SK-N-SH (cell line): ENCODE measurements around the gene NOTO. TPM values are rescaled to one million over a fixed set of nuclear protein-coding genes. Genes with fewer than 3 reads are reported as not detected.

Experiments used
- CTCF ChIA-PET: fragments of 300-600, 350-600 bp; formaldehyde crosslinking; extraction: SDS; loops from one replicate; lab custom pipeline; 2021; lab: Yijun Ruan, JAX
- POLR2A ChIA-PET: fragments of 350-600 bp; sonication (Branson Sonifier 250); formaldehyde crosslinking; extraction: SDS; loops from one replicate; lab custom pipeline; 2020; ENCODE audit warnings: antibody characterized with exemption, inconsistent platforms; lab: Yijun Ruan, JAX
- DNase-seq: peaks from one replicate; pipeline ENCODE4 v3.0.0; 2012
- H2AFZ ChIP-seq: fragments of 200-600 bp; sonication (generic); 2 replicates; pipeline ENCODE4 v1.8.1; 2016; ENCODE audit warnings: antibody characterized with exemption, mild to moderate bottlenecking, low read depth
- H3F3A ChIP-seq: fragments of 200-600 bp; sonication (generic); replicated peaks from 2 replicates; pipeline ENCODE3; 2016; ENCODE audit warnings: antibody characterized with exemption, mild to moderate bottlenecking; ENCODE audit not compliant: insufficient read depth
- H3K27ac ChIP-seq, 2 experiments: fragments of 200-500 bp in 1 of 2; fragments of 200-600 bp in 1 of 2; sonication (Bioruptor generic) in 1 of 2; sonication (generic), shearing (Covaris generic) in 1 of 2; 2 replicates each; pipeline versions ENCODE4 v1.5.1 to v1.6.1; 2014 to 2016; ENCODE audit warnings: low read depth in 2 of 2, inconsistent platforms in 1 of 2, low read length in 1 of 2, mild to moderate bottlenecking in 1 of 2, mixed read lengths in 1 of 2
- H3K27me3 ChIP-seq: fragments of 200-600 bp; sonication (generic), shearing (Covaris generic); 2 replicates; pipeline ENCODE4 v1.6.1; 2016; ENCODE audit warnings: mixed run types; ENCODE audit not compliant: insufficient read depth
- H3K36me3 ChIP-seq, 2 experiments: fragments of 200-500 bp in 1 of 2; fragments of 200-600 bp in 1 of 2; sonication (Bioruptor generic) in 1 of 2; sonication (generic) in 1 of 2; replicated peaks in 1 of 2; 2 replicates each; pipeline versions ENCODE3 to v1.5.1; 2014 to 2016; ENCODE audit warnings: low read length in 1 of 2, mild to moderate bottlenecking in 1 of 2; ENCODE audit not compliant: insufficient read depth in 2 of 2, control insufficient read depth in 1 of 2
- H3K4me1 ChIP-seq, 2 experiments: fragments of 200-500 bp in 1 of 2; fragments of 200-600 bp in 1 of 2; sonication (Bioruptor generic) in 1 of 2; sonication (generic), shearing (Covaris generic) in 1 of 2; 2 replicates each; pipeline versions ENCODE4 v1.5.1 to v1.6.1; 2014 to 2016; ENCODE audit warnings: low read depth in 1 of 2, low read length in 1 of 2, mixed run types in 1 of 2; ENCODE audit not compliant: insufficient read depth in 2 of 2, control insufficient read depth in 1 of 2
- H3K4me2 ChIP-seq: fragments of 200-600 bp; sonication (generic), shearing (Covaris generic); 2 replicates; pipeline ENCODE4 v1.6.1; 2017; ENCODE audit warnings: mixed run types
- H3K4me3 ChIP-seq, 2 experiments: fragments of 200-500 bp in 1 of 2; fragments of 200-600 bp in 1 of 2; sonication (Bioruptor generic) in 1 of 2; sonication (generic), shearing (Covaris generic) in 1 of 2; 2 replicates each; pipeline versions ENCODE4 v1.5.1 to v1.8.1; 2014 to 2016; ENCODE audit warnings: low read depth in 2 of 2, inconsistent platforms in 1 of 2, low read length in 1 of 2, mild to moderate bottlenecking in 1 of 2, mixed read lengths in 1 of 2, moderate library complexity in 1 of 2
- H3K79me2 ChIP-seq: fragments of 200-600 bp; sonication (generic); 2 replicates; pipeline ENCODE4 v1.8.1; 2017; ENCODE audit warnings: mild to moderate bottlenecking; ENCODE audit not compliant: insufficient read depth
- H3K9ac ChIP-seq: fragments of 200-600 bp; sonication (generic); 2 replicates; pipeline ENCODE4 v1.6.1; 2017; ENCODE audit warnings: mixed run types
- H3K9me2 ChIP-seq: fragments of 200-600 bp; sonication (generic); 2 replicates; pipeline ENCODE4 v1.6.1; 2017; ENCODE audit warnings: mixed run types
- H3K9me3 ChIP-seq: fragments of 200-600 bp; sonication (generic); 2 replicates; pipeline ENCODE4 v1.6.1; 2017; ENCODE audit warnings: mixed run types, mild to moderate bottlenecking, moderate library complexity
- H4K20me1 ChIP-seq: fragments of 200-600 bp; sonication (generic); 2 replicates; pipeline ENCODE4 v1.6.1; 2017; ENCODE audit warnings: mild to moderate bottlenecking, mixed run types; ENCODE audit not compliant: insufficient read depth
- ELF1 ChIP-seq: IDR thresholded peaks from 2 replicates; pipeline ENCODE4 v1.4.0; 2012
- EZH2phosphoT487 ChIP-seq: fragments of 200-600 bp; sonication (generic); IDR thresholded peaks from 2 replicates; pipeline ENCODE4 v1.6.1; 2017; ENCODE audit warnings: low read depth, mixed run types, mild to moderate bottlenecking, antibody characterized with exemption, moderate library complexity, borderline replicate concordance
- FOSL2 ChIP-seq: IDR thresholded peaks from 2 replicates; pipeline ENCODE4 v1.4.0; 2012; ENCODE audit warnings: low read depth, mild to moderate bottlenecking, moderate library complexity, borderline replicate concordance
- FOXJ3 ChIP-seq: sonication (generic); formaldehyde crosslinking; IDR thresholded peaks from 2 replicates; pipeline ENCODE4 v1.5.1; 2020; ENCODE audit warnings: mild to moderate bottlenecking, missing genetic modification reagents
- FOXM1 ChIP-seq: IDR thresholded peaks from 2 replicates; pipeline ENCODE4 v1.4.0; 2012; ENCODE audit warnings: low read depth, mild to moderate bottlenecking
- GABPA ChIP-seq: IDR thresholded peaks from 2 replicates; pipeline ENCODE4 v1.4.0; 2012; ENCODE audit warnings: low read depth, mild to moderate bottlenecking
- GATA2 ChIP-seq: sonication (generic); formaldehyde crosslinking; IDR thresholded peaks from 2 replicates; pipeline ENCODE4 v1.5.0; 2020; ENCODE audit warnings: mild to moderate bottlenecking, missing genetic modification reagents
- JUND ChIP-seq: IDR thresholded peaks from 2 replicates; pipeline ENCODE4 v1.4.0; 2012
- NFIC ChIP-seq: IDR thresholded peaks from 2 replicates; pipeline ENCODE4 v1.4.0; 2012; ENCODE audit warnings: borderline replicate concordance
- POLR2AphosphoS5 ChIP-seq: IDR thresholded peaks from 2 replicates; pipeline ENCODE4 v1.6.1; 2012; ENCODE audit warnings: low read depth, low read length
- RAD21 ChIP-seq: IDR thresholded peaks from 2 replicates; pipeline ENCODE4 v1.6.1; 2012; ENCODE audit warnings: mild to moderate bottlenecking, low read length
- RCOR1 ChIP-seq: fragments of 150-350 bp; IDR thresholded peaks from 2 replicates; pipeline ENCODE4 v1.6.1; 2017; ENCODE audit warnings: antibody characterized with exemption, low read length
- RXRA ChIP-seq: IDR thresholded peaks from 2 replicates; pipeline ENCODE4 v1.4.0; 2012; ENCODE audit warnings: low read depth, mild to moderate bottlenecking, borderline replicate concordance
- TAF1 ChIP-seq: IDR thresholded peaks from 2 replicates; pipeline ENCODE4 v1.6.1; 2012; ENCODE audit warnings: low read depth, mild to moderate bottlenecking, low read length, moderate library complexity, borderline replicate concordance
- TCF12 ChIP-seq: IDR thresholded peaks from 2 replicates; pipeline ENCODE4 v1.4.0; 2012
- TEAD4 ChIP-seq: IDR thresholded peaks from 2 replicates; pipeline ENCODE4 v1.4.0; 2012; ENCODE audit warnings: mild to moderate bottlenecking, borderline replicate concordance; ENCODE audit not compliant: insufficient read depth
- YY1 ChIP-seq: IDR thresholded peaks from 2 replicates; pipeline ENCODE4 v1.4.0; 2012; ENCODE audit warnings: low read depth, mild to moderate bottlenecking
- WGBS: methylation state at CpG from one replicate; pipeline ENCODE4 v1.1.6; 2017; ENCODE audit warnings: low lambda C conversion rate; 5-methylcytosine and 5-hydroxymethylcytosine counted together
- polyA plus RNA-seq, 3 experiments: library from polyadenylated mRNA; depleted of rRNA; stranded (reverse); fragments of >200 nt; gene quantifications; 2 replicates each; pipeline ENCODE4 v1.2.3, GENCODE V29; 2012
- TF ChIP-seq, protein P1 (sequence below): IDR thresholded peaks from 2 replicates; pipeline ENCODE4 v1.6.1; 2012; ENCODE audit warnings: mild to moderate bottlenecking, low read depth, low read length, moderate library complexity
- TF ChIP-seq, protein P2 (sequence below): IDR thresholded peaks from 2 replicates; pipeline ENCODE4 v1.4.0; 2012; ENCODE audit warnings: low read depth, borderline replicate concordance
- TF ChIP-seq, protein P3 (sequence below): IDR thresholded peaks from 2 replicates; pipeline ENCODE4; 2012
- TF ChIP-seq, protein P4 (sequence below): fragments of 150-350 bp; IDR thresholded peaks from 2 replicates; pipeline ENCODE4 v1.6.1; 2017; ENCODE audit warnings: antibody characterized with exemption, low read length, low read depth, borderline replicate concordance
- TF ChIP-seq, protein P5 (sequence below): fragments of 150-350 bp; IDR thresholded peaks from 2 replicates; pipeline ENCODE4 v1.6.1; 2016; ENCODE audit warnings: mild to moderate bottlenecking, low read depth, low read length
- TF ChIP-seq, protein P6 (sequence below): IDR thresholded peaks from 2 replicates; pipeline ENCODE4 v1.4.0; 2012; ENCODE audit warnings: low read depth

Gene NOTO
- polyA plus RNA-seq, 1 of the 3 experiments (the other 2 are of a cell fraction) = not detected

DNA sequence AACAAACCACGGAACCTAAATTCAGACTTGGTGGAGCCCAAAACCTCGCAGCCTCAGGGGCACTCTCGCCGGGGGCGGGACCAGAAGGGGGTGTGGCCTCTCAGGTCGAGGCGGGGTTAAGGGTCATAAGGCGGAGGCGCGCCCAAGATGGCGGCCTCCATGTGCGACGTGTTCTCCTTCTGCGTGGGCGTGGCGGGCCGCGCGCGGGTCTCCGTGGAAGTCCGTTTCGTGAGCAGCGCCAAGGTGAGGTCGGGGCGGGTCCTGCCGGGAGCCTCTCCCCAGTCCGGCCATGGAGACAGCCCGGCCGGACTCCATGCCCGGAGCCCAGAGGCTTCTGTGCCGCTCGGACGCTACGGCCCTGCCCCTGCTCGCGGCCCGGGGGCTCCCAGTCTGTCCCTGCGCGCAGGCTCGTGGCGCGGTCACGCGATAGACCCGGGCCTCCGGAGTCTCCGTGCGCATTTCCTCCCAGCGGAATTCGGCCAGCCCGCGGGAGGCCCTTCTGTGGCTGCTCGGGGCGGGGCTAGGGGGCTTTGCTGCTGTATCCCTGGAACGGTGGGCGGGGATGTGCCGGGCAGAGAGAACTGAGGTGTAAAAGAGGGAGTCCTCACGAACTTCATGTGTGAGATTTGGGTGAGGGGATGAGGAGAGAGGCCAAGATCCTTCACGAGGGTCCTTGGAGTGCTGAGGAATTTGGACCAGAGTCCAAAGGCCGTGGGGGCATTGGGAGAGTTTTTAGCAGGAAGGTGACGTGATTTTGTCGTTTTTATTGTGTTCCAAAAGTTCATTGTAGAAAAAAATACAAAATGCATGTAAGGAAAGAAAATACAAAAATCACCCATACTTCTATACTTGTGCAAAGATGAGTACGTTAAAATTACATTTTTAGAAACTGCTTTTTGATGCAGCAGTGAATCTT is 12.0 kb downstream of the NOTO start, which contains the start of gene SMYD5:
Gene SMYD5 (plus strand): TSS at position 126 of the 916 bp plus-strand sequence. CDS start 22 bp downstream, at position 148.
- peak within 1 kb of the TSS; percentile 72 for H2AFZ ChIP-seq
- H3K4me3 ChIP-seq = peak within 1 kb of the TSS; percentile 77
- H3K27me3 ChIP-seq = no peaks in the 10 kb centered on the region
- H3K4me1 ChIP-seq = peaks cover 3 to 17% of the 10 kb centered on the region in 2 experiments; a peak in 2 of 4 replicates
- peak within 1 kb of the TSS; percentile 88 for H3K4me2 ChIP-seq
- peak within 1 kb of the TSS; percentile 53 to 63 for H3K27ac ChIP-seq
- H3K9ac ChIP-seq = peak within 1 kb of the TSS; percentile 78
- H3K9me2 ChIP-seq = no peaks in the 10 kb centered on the region
- H3K36me3 ChIP-seq = no peaks in the 10 kb centered on the region
- peaks cover 38% of the 10 kb centered on the region for H3K79me2 ChIP-seq
- peaks cover 18% of the 10 kb centered on the region for H3F3A ChIP-seq
- ChIA-PET POLR2A (interaction anchor here (2.4 kb wide), 1 partner anchor 20 kb away, joined by 8 read pairs; the partner anchor contains the start of gene CCT7), CTCF (interaction anchor here (0.8 to 8.6 kb wide), 7 partner anchors 14 to 59 kb away, joined by 3 to 74 read pairs (median 4); partner anchors contain the start of genes CCT7 and PRADC1)
- no peaks in the 10 kb centered on the region for H4K20me1 ChIP-seq
- peak; percentile 94 for DNase-seq
- no peaks in the 10 kb centered on the region for H3K9me3 ChIP-seq
- 2% methylated on average over 11 of the region's 64 CpGs for WGBS
- TF ChIP-seq JUND (no peak), RXRA (no peak), TCF12 (no peak), YY1 (peak; percentile 98), RAD21 (no peak), ELF1 (no peak), FOXJ3 (CRISPR knock-in tag) (no peak), TEAD4 (no peak), POLR2AphosphoS5 (peak; percentile 80), GABPA (no peak), TAF1 (peak; percentile 63; the same call in 1 of the 2 replicates), GATA2 (no peak), FOXM1 (no peak), RCOR1 (0 out of 2 replicates have a peak, but pooled peaks have one; percentile 8), FOSL2 (no peak), EZH2phosphoT487 (no peak), NFIC (no peak)
- TF ChIP-seq, protein P1, sequence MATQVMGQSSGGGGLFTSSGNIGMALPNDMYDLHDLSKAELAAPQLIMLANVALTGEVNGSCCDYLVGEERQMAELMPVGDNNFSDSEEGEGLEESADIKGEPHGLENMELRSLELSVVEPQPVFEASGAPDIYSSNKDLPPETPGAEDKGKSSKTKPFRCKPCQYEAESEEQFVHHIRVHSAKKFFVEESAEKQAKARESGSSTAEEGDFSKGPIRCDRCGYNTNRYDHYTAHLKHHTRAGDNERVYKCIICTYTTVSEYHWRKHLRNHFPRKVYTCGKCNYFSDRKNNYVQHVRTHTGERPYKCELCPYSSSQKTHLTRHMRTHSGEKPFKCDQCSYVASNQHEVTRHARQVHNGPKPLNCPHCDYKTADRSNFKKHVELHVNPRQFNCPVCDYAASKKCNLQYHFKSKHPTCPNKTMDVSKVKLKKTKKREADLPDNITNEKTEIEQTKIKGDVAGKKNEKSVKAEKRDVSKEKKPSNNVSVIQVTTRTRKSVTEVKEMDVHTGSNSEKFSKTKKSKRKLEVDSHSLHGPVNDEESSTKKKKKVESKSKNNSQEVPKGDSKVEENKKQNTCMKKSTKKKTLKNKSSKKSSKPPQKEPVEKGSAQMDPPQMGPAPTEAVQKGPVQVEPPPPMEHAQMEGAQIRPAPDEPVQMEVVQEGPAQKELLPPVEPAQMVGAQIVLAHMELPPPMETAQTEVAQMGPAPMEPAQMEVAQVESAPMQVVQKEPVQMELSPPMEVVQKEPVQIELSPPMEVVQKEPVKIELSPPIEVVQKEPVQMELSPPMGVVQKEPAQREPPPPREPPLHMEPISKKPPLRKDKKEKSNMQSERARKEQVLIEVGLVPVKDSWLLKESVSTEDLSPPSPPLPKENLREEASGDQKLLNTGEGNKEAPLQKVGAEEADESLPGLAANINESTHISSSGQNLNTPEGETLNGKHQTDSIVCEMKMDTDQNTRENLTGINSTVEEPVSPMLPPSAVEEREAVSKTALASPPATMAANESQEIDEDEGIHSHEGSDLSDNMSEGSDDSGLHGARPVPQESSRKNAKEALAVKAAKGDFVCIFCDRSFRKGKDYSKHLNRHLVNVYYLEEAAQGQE = 0 out of 2 replicates have a peak, but pooled peaks have one; percentile 0
- TF ChIP-seq, protein P2, sequence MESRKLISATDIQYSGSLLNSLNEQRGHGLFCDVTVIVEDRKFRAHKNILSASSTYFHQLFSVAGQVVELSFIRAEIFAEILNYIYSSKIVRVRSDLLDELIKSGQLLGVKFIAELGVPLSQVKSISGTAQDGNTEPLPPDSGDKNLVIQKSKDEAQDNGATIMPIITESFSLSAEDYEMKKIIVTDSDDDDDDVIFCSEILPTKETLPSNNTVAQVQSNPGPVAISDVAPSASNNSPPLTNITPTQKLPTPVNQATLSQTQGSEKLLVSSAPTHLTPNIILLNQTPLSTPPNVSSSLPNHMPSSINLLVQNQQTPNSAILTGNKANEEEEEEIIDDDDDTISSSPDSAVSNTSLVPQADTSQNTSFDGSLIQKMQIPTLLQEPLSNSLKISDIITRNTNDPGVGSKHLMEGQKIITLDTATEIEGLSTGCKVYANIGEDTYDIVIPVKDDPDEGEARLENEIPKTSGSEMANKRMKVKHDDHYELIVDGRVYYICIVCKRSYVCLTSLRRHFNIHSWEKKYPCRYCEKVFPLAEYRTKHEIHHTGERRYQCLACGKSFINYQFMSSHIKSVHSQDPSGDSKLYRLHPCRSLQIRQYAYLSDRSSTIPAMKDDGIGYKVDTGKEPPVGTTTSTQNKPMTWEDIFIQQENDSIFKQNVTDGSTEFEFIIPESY = peak; percentile 80
- TF ChIP-seq, protein P3, sequence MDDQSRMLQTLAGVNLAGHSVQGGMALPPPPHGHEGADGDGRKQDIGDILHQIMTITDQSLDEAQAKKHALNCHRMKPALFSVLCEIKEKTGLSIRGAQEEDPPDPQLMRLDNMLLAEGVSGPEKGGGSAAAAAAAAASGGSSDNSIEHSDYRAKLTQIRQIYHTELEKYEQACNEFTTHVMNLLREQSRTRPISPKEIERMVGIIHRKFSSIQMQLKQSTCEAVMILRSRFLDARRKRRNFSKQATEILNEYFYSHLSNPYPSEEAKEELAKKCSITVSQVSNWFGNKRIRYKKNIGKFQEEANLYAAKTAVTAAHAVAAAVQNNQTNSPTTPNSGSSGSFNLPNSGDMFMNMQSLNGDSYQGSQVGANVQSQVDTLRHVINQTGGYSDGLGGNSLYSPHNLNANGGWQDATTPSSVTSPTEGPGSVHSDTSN = no peak
- TF ChIP-seq, protein P4, sequence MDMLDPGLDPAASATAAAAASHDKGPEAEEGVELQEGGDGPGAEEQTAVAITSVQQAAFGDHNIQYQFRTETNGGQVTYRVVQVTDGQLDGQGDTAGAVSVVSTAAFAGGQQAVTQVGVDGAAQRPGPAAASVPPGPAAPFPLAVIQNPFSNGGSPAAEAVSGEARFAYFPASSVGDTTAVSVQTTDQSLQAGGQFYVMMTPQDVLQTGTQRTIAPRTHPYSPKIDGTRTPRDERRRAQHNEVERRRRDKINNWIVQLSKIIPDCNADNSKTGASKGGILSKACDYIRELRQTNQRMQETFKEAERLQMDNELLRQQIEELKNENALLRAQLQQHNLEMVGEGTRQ = no peak
- TF ChIP-seq, protein P5, sequence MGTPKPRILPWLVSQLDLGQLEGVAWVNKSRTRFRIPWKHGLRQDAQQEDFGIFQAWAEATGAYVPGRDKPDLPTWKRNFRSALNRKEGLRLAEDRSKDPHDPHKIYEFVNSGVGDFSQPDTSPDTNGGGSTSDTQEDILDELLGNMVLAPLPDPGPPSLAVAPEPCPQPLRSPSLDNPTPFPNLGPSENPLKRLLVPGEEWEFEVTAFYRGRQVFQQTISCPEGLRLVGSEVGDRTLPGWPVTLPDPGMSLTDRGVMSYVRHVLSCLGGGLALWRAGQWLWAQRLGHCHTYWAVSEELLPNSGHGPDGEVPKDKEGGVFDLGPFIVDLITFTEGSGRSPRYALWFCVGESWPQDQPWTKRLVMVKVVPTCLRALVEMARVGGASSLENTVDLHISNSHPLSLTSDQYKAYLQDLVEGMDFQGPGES = no peak
- TF ChIP-seq, protein P6, sequence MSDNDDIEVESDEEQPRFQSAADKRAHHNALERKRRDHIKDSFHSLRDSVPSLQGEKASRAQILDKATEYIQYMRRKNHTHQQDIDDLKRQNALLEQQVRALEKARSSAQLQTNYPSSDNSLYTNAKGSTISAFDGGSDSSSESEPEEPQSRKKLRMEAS = peak; percentile 97
